Measurements from ENCODE around the gene ERVH48-1.

- TF ChIP-seq ZNF184 (tag by site-specific recombination; IDR thresholded peaks at IDR 0.05) (no peak), ZNF148 (tag by site-specific recombination; IDR thresholded peaks at IDR 0.05; ENCODE audit: borderline replicate concordance) (no peak), CTCF (tag by site-specific recombination; IDR thresholded peaks at IDR 0.05) (no peak), ZNF501 (tag by site-specific recombination; IDR thresholded peaks at IDR 0.05) (no peak), SP3 (tag by site-specific recombination; IDR thresholded peaks at IDR 0.05) (no peak), ZNF2 (tag by site-specific recombination; IDR thresholded peaks at IDR 0.05) (no peak), MYNN (tag by site-specific recombination; IDR thresholded peaks at IDR 0.05; ENCODE audit: borderline replicate concordance) (no peak), ZNF24 (tag by site-specific recombination; IDR thresholded peaks at IDR 0.05) (no peak), ZNF221 (tag by site-specific recombination; IDR thresholded peaks at IDR 0.05; ENCODE audit: borderline replicate concordance) (no peak), YY1 (tag by site-specific recombination; IDR thresholded peaks at IDR 0.05) (no peak), KLF7 (tag by site-specific recombination; IDR thresholded peaks at IDR 0.05; ENCODE audit: borderline replicate concordance) (no peak), ZNF529 (tag by site-specific recombination; IDR thresholded peaks at IDR 0.05; ENCODE audit: insufficient replicate concordance) (no peak), MZF1 (tag by site-specific recombination; IDR thresholded peaks at IDR 0.05; ENCODE audit: borderline replicate concordance) (no peak)
Observed at GRCh38 chr21:42924433-42924751, 1.0 kb downstream of the ERVH48-1 start.

All from HEK293 (cell line).